Fibroblast of the aortic adventitia (primary cell): ENCODE measurements around the gene SLC26A3. TPM values are rescaled to one million over a fixed set of nuclear protein-coding genes. Genes with fewer than 3 reads are reported as not detected.
A peak's percentile ranks its signal among the peaks of the same experiment; 100 is the strongest.

ENCODE experiments used
- DNase-seq: peaks from one replicate; pipeline ENCODE4 v3.0.0-alpha.2; 2010; ENCODE audit warnings: low read depth
- H3K4me3 ChIP-seq: 2 replicates; pipeline ENCODE4 v1.5.1; 2011; ENCODE audit warnings: low read depth, mild to moderate bottlenecking, control low read depth, low read length, moderate library complexity
- CTCF ChIP-seq: IDR thresholded peaks from 2 replicates; pipeline ENCODE4 v1.5.1; 2011; ENCODE audit warnings: mild to moderate bottlenecking, low read length, control low read depth, inconsistent platforms; ENCODE audit not compliant: insufficient read depth
- total RNA-seq: library from RNA; depleted of rRNA; stranded (reverse); fragments of >200 nt; gene quantifications from 2 replicates; pipeline ENCODE4 v1.2.3, GENCODE V29; 2012; ENCODE audit warnings: low replicate concordance

The SLC26A3 gene
- total RNA-seq, 1 donor = not detected

- DNase-seq = no peak
Observed at GRCh38 chr7:107842213-107842612, 39.2 kb upstream of the SLC26A3 start.

GRCh38 chr7:107838816-107839565 is 36.0 kb upstream of the SLC26A3 start:
- no peak overlapping the region for H3K4me3 ChIP-seq
- no peak for TF ChIP-seq CTCF

More at GRCh38 chr7:107842213-107842612, 39.2 kb upstream of the SLC26A3 start:
- TF ChIP-seq CTCF = no peak
- H3K4me3 ChIP-seq = no peak overlapping the region

GRCh38 chr7:107838024-107838601 is 35.1 kb upstream of the SLC26A3 start:
- no peak for DNase-seq
- H3K4me3 ChIP-seq = no peak overlapping the region
- TF ChIP-seq CTCF = no peak

More at GRCh38 chr7:107838816-107839565, 36.0 kb upstream of the SLC26A3 start:
- DNase-seq = no peak

GRCh38 chr7:107837145-107837512 is 34.1 kb upstream of the SLC26A3 start:
- DNase-seq = no peak
- H3K4me3 ChIP-seq = no peak overlapping the region
- TF ChIP-seq CTCF = no peak

- H3K4me3 ChIP-seq = no peak overlapping the region
- DNase-seq = peak; percentile 2
- TF ChIP-seq CTCF = no peak
Observed at GRCh38 chr7:107836237-107837144, 33.5 kb upstream of the SLC26A3 start.

GRCh38 chr7:107834401-107834800 is 31.4 kb upstream of the SLC26A3 start:
- no peak overlapping the region for H3K4me3 ChIP-seq
- no peak for TF ChIP-seq CTCF
- DNase-seq = no peak
